ENCODE results near the gene RAB12. TPM values are rescaled to one million over a fixed set of nuclear protein-coding genes. Genes with fewer than 3 reads are reported as not detected.

Gene RAB12
- total RNA-seq, 1 experiment from 2014 or later = 51.3 TPM

GRCh38 chr18:8584798-8585197 is 24.4 kb upstream of the RAB12 start:
- peaks cover 3 to 7% of the 10 kb centered on the region in 2 experiments for H3K9me3 Mint-ChIP-seq
- H2AFZ ChIP-seq (ENCODE audit: low read length) = peak overlapping the region; percentile 80
- no peak overlapping the region for H3K4ac ChIP-seq (ENCODE audit: low read depth, low read length)
- H4K5ac ChIP-seq (ENCODE audit: insufficient read length, low read depth, low read length) = no peak overlapping the region
- H3K56ac ChIP-seq (ENCODE audit: insufficient read length, low read depth, low read length) = no peak overlapping the region
- H3K23ac ChIP-seq (ENCODE audit: insufficient read length, low read depth, low read length) = no peak overlapping the region
- H3K27ac Mint-ChIP-seq = no peak overlapping the region
- H3K4me1 ChIP-seq (ENCODE audit: insufficient read depth, low read length) = no peaks in the 10 kb centered on the region
- H2BK120ac ChIP-seq (ENCODE audit: low read depth, low read length, poor library complexity, severe bottlenecking) = no peak overlapping the region
- no peak overlapping the region for H4K91ac ChIP-seq (ENCODE audit: insufficient read length, low read depth, low read length)
- peak overlapping the region; percentile 15 to 22; a peak in 2 of 5 replicates for H3K4me3 Mint-ChIP-seq
- H3K27me3 ChIP-seq (ENCODE audit: insufficient read depth, low read length) = no peaks in the 10 kb centered on the region
- H2BK15ac ChIP-seq (ENCODE audit: low read depth, low read length) = no peak overlapping the region
- no peak overlapping the region for H2BK5ac ChIP-seq (ENCODE audit: insufficient read length, low read length)
- no peak overlapping the region for H2BK20ac ChIP-seq (ENCODE audit: low read depth, low read length, poor library complexity, severe bottlenecking)
- no peak overlapping the region for H3K27ac ChIP-seq (ENCODE audit: insufficient read length, low read depth, low read length)
- no peaks in the 10 kb centered on the region for H3K79me1 ChIP-seq (ENCODE audit: insufficient read depth, low read depth, low read length, poor library complexity, severe bottlenecking)
- H3K23me2 ChIP-seq (ENCODE audit: insufficient read length, low read depth, low read length, poor library complexity, severe bottlenecking) = no peaks in the 10 kb centered on the region
- H4K8ac ChIP-seq (replicated peaks; ENCODE audit: insufficient read length, low read depth, low read length) = no peak overlapping the region
- no peak overlapping the region for H3K14ac ChIP-seq (ENCODE audit: insufficient read depth, low read length)
- DNase-seq = no peak
- no CpG with 5 or more reads among the region's 8 CpGs for WGBS (ENCODE audit: extremely low coverage, insufficient read length, low lambda C conversion rate)
- peak overlapping the region; percentile 32 for H3K4me2 ChIP-seq (ENCODE audit: insufficient read depth, insufficient read length, low read length)
- H4K20me1 ChIP-seq (ENCODE audit: control insufficient read depth, insufficient read depth, insufficient read length) = no peaks in the 10 kb centered on the region
- H3K36me3 Mint-ChIP-seq (ENCODE audit: insufficient read depth in 1 of 3, low read depth in 3 of 3) = peaks cover 2 to 3% (median 2%) of the 10 kb centered on the region in 3 experiments; a peak in 5 of 7 replicates
- H2BK12ac ChIP-seq (ENCODE audit: insufficient read length, low read depth, low read length) = no peak overlapping the region
- H2AK5ac ChIP-seq (ENCODE audit: insufficient read length, low read length) = no peak overlapping the region
- no peaks in the 10 kb centered on the region for H3K9me3 ChIP-seq (ENCODE audit: control insufficient read depth, low read depth, low read length)
- no peak overlapping the region for H3T11ph ChIP-seq (ENCODE audit: low read length)
- H3K79me2 ChIP-seq (ENCODE audit: insufficient read depth, low read length) = no peaks in the 10 kb centered on the region
- TF ChIP-seq CTCF (conservative IDR thresholded peaks at IDR 0.05) = no peak
- peaks cover 8% of the 10 kb centered on the region for H3K27me3 Mint-ChIP-seq (ENCODE audit: low read depth)
- peaks cover 9 to 10% of the 10 kb centered on the region in 2 experiments for H3K4me1 Mint-ChIP-seq
- H3K9ac ChIP-seq (ENCODE audit: extremely low read depth, insufficient read length, low read length) = no peak overlapping the region
- H3K18ac ChIP-seq (ENCODE audit: insufficient read length, low read depth, low read length) = no peak overlapping the region
